Right lobe of liver (tissue), 6 donors: ENCODE data around the gene MSMP. TPM values are rescaled to one million over a fixed set of nuclear protein-coding genes. Genes with fewer than 3 reads are reported as not detected.

Experiments
- ATAC-seq, 4 donors: fragments of 200-7000 bp; cut with Tn5 transposase; one replicate each; pipeline ENCODE4 v1.9.1; 2020; ENCODE audit warnings: mild to moderate bottlenecking in 4 of 4, moderate library complexity in 4 of 4
- DNase-seq, 3 donors: peaks; one replicate each; pipeline ENCODE4 v3.0.0-alpha.2; 2020
- H3K27ac ChIP-seq, 3 donors: fragments of 200-600 bp; one replicate each; pipeline ENCODE4 v1.8.0; 2022
- H3K27me3 ChIP-seq, 2 donors: fragments of 200-600 bp; one replicate each; pipeline ENCODE4 v1.8.0; 2022
- H3K36me3 ChIP-seq, 4 donors: fragments of 200-600 bp; sonication (generic) in 1 of 4; one replicate each; pipeline versions ENCODE4 v1.5.1 to v1.8.0; 2017 to 2022; ENCODE audit warnings: control low read depth in 1 of 4
- H3K4me1 ChIP-seq, 4 donors: fragments of 200-600 bp; sonication (generic) in 1 of 4; one replicate each; pipeline versions ENCODE4 v1.5.1 to v1.8.0; 2017 to 2022; ENCODE audit warnings: control low read depth in 1 of 4
- H3K4me3 ChIP-seq, 3 donors: fragments of 200-600 bp; one replicate each; pipeline ENCODE4 v1.8.0; 2022
- H3K9me3 ChIP-seq, 4 donors: fragments of 200-600 bp; sonication (generic) in 1 of 4; one replicate each; pipeline versions ENCODE4 v1.5.1 to v1.8.0; 2017 to 2022; ENCODE audit warnings: control low read depth in 1 of 4
- POLR2A ChIP-seq: fragments of 450-650 bp; IDR thresholded peaks from one replicate; pipeline ENCODE4 v1.6.1; 2017; ENCODE audit warnings: antibody characterized with exemption, mild to moderate bottlenecking
- WGBS: methylation state at CpG from one replicate; pipeline ENCODE4 v1.1.6; 2018; ENCODE audit warnings: low coverage, low lambda C conversion rate; ENCODE audit not compliant: insufficient coverage; ENCODE audit errors: missing lambda C conversion rate; 5-methylcytosine and 5-hydroxymethylcytosine counted together
- intact Hi-C, 2 donors: fragments of 100-400 bp; cut with DNase I; formaldehyde crosslinking; loops; one replicate each; pipeline versions ENCODE4 v1.11.2 to v1.14.1; 2022
- total RNA-seq, 6 experiments: library from RNA; depleted of rRNA in 2 of 6; stranded (reverse); fragments of >200 nt in 2 of 6; fragmentation: NEBNext Ultra II Directional in 3 of 6; extraction: Animal tissue kit (Norgen Biotek cat#: 25700) in 3 of 6; gene quantifications; one replicate each; pipeline versions ENCODE4 v1.1.0 to v1.2.4, GENCODE V29; 2016 to 2023
- TF ChIP-seq, protein P1 (sequence below), 4 donors: fragments of 200-600 bp in 3 of 4; fragments of 450-650 bp in 1 of 4; IDR thresholded peaks; one replicate each; pipeline versions ENCODE4 v1.5.1 to v1.8.0; 2016 to 2022; ENCODE audit warnings: antibody characterized with exemption in 4 of 4, mild to moderate bottlenecking in 2 of 4
- donor health status: DM: no; HTN: yes; CAD: no.
- donor health status: DM: no; HTN: no; CAD: no.
- donor health status: DM: no; HTN: no; CAD: no.
- donor health status: DM: no; HTN: yes; CAD: no.
- donor health status: DM: no; HTN: yes; CAD: no.

Gene MSMP
- total RNA-seq, 6 experiments from 2014 or later = not detected

DNA sequence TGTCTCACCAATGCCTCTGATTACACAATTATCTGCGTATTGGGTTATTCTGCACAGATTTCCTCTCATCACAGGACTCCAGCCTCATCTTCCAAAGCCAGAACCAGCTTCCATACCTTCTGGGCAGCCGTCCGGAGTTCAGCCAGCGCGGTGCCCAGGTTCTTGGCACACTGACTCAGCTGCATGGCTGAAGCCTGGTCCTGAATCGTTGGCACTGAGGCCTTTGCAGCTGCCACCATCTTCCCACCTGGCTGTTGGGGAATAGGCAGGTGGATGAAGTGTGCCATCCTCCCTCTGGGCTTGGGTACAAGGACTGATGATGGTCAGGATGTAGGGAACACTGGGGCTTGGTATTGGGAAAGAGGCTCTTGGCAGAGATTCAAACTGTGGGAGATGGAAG lies 40.0 kb downstream of the MSMP start:
- no peak overlapping the region for H3K27ac ChIP-seq
- no peaks in the 10 kb centered on the region for H3K9me3 ChIP-seq
- DNase-seq (no peak), ATAC-seq (peak in 3 of 4 donors; percentile 24 to 57 (median 41))
- H3K36me3 ChIP-seq = peaks cover 51 to 98% (median 73%) of the 10 kb centered on the region in 4 donors
- H3K4me1 ChIP-seq = no peaks in the 10 kb centered on the region
- no CpG with 5 or more reads among the region's 6 CpGs for WGBS
- intact Hi-C loops = no loop called here
- H3K4me3 ChIP-seq = no peak overlapping the region
- TF ChIP-seq POLR2A = no peak
- TF ChIP-seq, protein P1, sequence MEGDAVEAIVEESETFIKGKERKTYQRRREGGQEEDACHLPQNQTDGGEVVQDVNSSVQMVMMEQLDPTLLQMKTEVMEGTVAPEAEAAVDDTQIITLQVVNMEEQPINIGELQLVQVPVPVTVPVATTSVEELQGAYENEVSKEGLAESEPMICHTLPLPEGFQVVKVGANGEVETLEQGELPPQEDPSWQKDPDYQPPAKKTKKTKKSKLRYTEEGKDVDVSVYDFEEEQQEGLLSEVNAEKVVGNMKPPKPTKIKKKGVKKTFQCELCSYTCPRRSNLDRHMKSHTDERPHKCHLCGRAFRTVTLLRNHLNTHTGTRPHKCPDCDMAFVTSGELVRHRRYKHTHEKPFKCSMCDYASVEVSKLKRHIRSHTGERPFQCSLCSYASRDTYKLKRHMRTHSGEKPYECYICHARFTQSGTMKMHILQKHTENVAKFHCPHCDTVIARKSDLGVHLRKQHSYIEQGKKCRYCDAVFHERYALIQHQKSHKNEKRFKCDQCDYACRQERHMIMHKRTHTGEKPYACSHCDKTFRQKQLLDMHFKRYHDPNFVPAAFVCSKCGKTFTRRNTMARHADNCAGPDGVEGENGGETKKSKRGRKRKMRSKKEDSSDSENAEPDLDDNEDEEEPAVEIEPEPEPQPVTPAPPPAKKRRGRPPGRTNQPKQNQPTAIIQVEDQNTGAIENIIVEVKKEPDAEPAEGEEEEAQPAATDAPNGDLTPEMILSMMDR (IDR thresholded peaks at IDR 0.05) = no peak
- H3K27me3 ChIP-seq = no peaks in the 10 kb centered on the region

DNA sequence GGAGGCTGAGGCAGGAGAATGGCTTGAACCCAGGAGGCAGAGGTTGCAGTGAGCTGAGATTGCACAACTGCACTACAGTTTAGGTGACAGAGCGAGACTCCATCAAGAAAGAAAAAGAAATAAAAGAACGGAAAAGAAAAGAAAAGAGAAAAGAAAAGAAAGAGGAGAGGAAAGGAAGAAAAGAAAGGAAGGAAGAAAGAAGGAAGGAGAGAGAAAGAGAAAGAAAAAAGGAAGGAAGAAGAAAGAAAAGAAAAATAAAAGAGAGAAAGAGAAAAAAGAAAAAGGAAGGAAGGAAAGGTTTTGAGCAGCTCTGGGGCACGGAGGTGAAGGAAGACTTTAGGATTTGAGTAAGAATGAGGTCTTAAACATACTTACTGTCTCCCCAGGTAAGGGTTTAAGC lies 40.5 kb downstream of the MSMP start:
- no peaks in the 10 kb centered on the region for H3K9me3 ChIP-seq
- H3K36me3 ChIP-seq = peaks cover 47 to 98% (median 72%) of the 10 kb centered on the region in 4 donors
- no peak overlapping the region for H3K4me3 ChIP-seq
- no peak for DNase-seq
- H3K27me3 ChIP-seq = no peaks in the 10 kb centered on the region
- TF ChIP-seq, protein P1 (IDR thresholded peaks at IDR 0.05) = no peak
- TF ChIP-seq POLR2A = no peak
- no peak for ATAC-seq
- 93% methylated on average over 2 of the region's 3 CpGs for WGBS
- no peak overlapping the region for H3K27ac ChIP-seq
- H3K4me1 ChIP-seq = no peaks in the 10 kb centered on the region
- intact Hi-C loops = no loop called here

DNA sequence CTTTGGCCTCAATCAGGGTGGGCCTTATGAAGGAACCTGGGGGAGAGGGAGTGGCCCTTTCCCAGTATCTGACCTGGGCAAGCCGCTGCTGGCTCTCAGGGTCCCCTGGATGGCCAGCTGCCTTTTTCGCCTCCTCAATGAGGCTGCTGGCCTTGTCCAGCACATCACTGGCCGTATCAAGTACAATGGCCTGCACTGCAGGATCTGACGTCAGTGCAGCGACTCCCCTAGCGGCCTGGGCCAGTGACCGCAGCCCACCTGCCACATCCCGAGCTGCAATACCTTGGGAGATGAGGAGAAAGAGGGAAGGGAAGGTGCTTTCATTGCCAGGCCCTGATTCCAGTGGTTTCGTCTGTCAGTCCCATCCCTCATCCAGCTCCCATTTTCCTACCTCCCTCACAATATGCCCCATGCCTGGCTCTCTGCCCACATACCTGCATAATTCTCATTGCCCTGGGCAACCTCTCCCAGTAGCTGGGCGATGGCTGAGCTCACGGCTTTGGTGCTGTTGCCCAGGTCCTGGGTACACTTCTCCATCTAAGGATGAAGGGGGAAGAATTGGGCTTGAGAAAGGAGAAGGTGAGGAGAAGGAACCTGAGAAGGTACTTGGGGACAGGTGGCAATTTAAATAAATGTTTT lies 41.2 kb downstream of the MSMP start:
- intact Hi-C loops = no loop called here
- no peak for ATAC-seq
- TF ChIP-seq, protein P1 (IDR thresholded peaks at IDR 0.05) = no peak
- TF ChIP-seq POLR2A = no peak
- 83% methylated on average over 5 of the region's 11 CpGs for WGBS
- no peak overlapping the region for H3K4me3 ChIP-seq
- no peak for DNase-seq
- H3K27me3 ChIP-seq = no peaks in the 10 kb centered on the region
- H3K36me3 ChIP-seq = peaks cover 45 to 98% (median 75%) of the 10 kb centered on the region in 4 donors
- no peaks in the 10 kb centered on the region for H3K9me3 ChIP-seq
- H3K27ac ChIP-seq = no peak overlapping the region
- H3K4me1 ChIP-seq = no peaks in the 10 kb centered on the region

DNA sequence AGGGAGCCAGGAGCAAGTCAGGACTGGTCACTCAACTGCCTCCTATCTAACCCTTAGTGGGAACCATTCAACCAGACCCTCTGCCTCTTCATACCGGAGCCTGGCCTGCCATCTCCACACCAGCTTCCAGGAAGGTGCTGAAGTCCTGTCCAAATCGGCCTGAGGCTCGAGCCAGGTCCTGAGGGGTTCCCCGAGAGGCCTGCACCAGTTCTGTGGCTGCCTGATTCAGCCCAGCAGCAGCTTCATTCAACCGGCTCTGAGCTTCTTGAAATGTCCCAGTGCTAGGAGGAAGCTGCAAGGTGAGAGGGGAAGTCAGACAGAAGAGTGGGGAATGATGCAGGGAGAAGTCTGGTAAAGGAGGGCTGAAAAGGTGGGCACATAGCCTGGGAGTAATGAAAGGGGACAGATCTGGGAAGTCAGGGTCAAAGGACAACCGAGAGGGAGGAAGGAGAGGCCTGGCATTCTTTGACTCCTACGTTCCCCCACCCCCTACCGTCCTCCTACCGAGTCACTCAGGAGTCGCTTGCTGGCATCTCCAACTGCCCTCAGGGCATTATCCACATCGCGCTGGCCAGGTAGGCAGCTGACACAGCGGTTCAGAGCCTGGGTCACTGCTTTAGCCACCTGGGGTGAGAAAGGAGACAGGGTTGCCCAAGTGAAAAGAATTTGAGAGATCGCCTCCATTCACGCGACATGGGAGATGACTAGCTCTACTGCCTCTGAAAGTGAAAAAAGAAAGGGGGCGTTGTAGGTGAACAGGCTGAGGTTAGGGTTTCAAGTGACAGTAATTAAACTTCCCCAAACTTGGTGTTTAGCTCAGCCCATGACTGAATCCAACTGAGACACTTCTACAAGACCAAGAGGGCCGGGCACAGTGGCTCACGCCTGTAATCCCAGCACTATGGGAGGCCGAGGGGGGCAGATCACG lies 42.3 kb downstream of the MSMP start:
- TF ChIP-seq, protein P1 (IDR thresholded peaks at IDR 0.05) = no peak
- no peak overlapping the region for H3K4me3 ChIP-seq
- no peak overlapping the region for H3K27ac ChIP-seq
- intact Hi-C loops = no loop called here
- no peaks in the 10 kb centered on the region for H3K27me3 ChIP-seq
- no peaks in the 10 kb centered on the region for H3K4me1 ChIP-seq
- 89% methylated on average over 14 of the region's 21 CpGs for WGBS
- H3K9me3 ChIP-seq = no peaks in the 10 kb centered on the region
- H3K36me3 ChIP-seq = peaks cover 45 to 98% (median 76%) of the 10 kb centered on the region in 4 donors
- ATAC-seq (no peak), DNase-seq (no peak)
